Kasumi-1 (cell line): Measurements from ENCODE around the gene YBEY.

Experiments used
- DNase-seq, 2 experiments: peaks; one replicate each; lab custom pipeline; 2025; lab: John Stamatoyannopoulos, UW

YBEY gene

DNA sequence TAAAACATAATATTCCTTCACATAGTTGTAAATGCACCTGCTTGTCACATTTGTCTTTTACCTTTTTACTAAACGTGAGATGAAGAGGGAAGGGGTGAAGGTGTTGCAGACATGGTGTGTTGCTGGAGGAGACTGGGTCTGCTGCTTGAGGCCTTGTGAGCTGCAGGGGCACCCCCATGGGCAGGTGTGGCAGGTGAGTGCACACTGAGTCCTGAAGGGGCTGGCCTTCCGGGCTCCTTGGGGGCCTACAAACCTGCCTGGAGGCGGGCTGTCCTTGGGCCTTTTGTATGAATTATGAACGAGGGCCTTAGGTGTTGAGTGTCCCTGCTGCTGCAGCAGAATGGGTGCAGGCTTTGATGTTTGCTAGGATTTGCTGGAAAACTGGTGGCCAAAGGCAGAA lies 41.6 kb downstream of the YBEY start:
- DNase-seq, result no peak

DNA sequence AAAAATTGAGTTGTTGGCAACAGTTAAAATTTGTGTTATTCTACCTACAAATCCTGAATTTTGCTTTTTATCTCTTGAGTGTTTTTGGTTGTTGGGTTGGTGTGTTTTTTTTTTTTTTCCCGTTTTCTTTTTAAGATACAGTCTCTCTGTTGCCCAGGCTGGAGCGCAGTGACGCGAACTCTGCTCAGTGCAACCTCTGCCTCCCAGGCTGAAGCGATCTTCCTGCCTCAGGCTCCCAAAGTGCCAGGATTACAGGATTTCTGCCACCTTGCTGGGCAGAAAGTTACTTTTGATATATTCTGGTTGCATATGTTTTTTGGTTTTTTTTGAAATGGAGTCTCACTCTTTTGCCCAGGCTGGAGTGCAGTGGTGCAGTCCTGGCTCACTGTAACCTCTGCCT lies 42.0 kb downstream of the YBEY start:
- no peak for DNase-seq

DNA sequence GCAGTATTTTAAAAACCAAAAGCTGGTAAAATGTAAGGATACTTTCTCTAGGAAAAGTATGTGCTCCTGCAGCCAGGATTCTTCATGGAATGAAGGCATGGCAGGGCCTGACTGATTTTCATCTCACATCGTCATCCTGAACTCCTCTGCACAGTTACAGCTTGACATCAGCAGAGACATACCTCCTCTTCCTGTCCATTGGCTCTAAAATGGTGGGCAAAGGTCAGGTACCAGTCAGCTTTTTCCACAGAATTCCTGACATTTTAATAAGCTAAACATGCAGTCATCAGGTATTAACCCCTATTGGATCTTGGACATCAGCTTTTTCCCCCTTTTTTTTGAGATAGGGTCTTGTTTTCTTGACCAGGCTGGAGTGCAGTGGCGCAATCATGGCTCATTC lies 43.7 kb downstream of the YBEY start:
- DNase-seq, result no peak

DNA sequence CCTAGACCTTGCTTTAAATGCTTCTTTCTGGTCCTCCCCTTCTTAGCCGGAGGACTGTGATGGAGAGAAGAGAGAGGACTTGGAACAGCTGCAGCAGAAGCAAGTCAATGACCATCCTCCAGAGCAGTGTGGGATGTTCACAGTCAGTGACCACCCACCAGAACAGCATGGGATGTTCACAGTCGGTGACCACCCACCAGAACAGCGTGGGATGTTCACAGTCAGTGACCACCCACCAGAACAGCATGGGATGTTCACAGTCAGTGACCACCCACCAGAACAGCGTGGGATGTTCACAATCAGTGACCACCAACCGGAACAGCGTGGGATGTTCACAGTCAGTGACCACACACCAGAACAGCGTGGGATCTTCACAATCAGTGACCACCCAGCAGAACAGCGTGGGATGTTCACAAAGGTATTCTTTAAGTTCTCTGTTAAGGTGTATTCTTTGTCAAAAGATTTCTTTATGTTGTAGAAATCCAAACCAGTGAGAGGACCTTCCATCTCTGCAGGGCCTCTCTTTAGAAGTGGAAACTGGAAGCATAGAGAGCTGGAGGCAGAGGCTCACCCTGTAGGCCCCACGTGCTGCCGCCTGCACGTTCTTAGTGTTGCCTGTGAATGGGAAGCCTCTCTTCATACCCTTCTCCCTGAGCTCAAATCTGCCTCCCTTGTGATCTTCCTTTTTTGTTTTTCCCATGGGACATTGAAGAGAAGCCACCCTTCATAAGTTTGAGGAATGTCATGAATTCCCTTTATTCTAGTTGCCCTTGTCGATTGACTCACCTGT lies 48.4 kb downstream of the YBEY start:
- no peak for DNase-seq

- no peak for DNase-seq
Observed at GRCh38 chr21:46336603-46337002, 50.5 kb downstream of the YBEY start.

DNA sequence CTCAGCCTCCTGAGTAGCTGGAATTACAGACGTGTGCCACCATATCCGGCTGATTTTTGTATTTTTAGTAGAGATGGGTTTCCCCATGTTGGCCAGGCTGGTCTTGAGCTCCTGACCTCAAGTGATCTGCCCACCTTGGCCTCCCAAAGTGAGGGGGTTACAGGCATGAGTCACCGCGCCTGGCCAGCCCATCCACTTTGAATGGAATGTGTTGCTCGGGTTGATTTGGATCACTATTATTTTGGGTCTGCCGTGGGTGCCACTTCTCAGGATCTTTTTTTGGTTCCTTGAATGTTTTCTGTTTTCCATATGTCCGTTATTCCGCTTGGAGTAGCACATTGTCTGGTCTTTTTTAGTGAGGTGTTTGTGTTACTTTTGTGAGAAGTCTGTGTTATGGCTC lies 54.9 kb downstream of the YBEY start:
- DNase-seq, result no peak

DNA sequence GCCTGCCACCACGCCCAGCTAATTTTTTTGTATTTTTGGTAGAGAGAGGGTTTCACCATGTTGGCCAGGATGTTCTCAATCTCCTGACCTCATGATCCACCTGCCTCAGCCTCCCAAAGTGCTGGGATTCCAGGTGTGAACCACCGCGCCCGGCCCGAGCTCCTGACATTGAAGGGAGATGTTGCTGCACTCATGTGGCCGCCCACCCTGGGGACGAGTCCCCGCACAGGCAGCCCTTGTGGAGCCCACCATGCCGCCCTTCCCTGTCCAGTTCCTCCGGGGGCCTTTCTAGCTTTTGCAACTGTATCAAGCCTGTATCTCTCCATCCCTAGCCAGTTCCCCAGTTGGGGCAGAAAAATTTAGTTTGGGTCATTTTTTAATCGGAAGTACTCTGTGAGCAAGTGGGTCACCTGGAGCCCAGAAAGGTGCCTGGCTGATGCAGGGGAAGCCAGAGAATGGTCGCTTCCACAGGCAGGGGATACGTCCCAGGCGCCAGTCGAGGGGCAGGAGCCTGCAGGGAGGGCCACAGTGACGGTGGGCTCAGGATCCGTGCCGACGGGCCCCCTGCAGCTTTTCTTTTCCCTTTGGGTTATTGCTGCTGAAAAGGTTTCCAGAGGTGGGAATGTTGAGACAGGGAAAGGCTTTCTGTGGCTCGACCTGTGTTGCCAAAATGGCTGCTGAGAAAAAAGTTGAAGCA lies 58.2 kb downstream of the YBEY start:
- no peak for DNase-seq

- DNase-seq, result no peak
Observed at GRCh38 chr21:46345861-46346260, 59.7 kb downstream of the YBEY start.

DNA sequence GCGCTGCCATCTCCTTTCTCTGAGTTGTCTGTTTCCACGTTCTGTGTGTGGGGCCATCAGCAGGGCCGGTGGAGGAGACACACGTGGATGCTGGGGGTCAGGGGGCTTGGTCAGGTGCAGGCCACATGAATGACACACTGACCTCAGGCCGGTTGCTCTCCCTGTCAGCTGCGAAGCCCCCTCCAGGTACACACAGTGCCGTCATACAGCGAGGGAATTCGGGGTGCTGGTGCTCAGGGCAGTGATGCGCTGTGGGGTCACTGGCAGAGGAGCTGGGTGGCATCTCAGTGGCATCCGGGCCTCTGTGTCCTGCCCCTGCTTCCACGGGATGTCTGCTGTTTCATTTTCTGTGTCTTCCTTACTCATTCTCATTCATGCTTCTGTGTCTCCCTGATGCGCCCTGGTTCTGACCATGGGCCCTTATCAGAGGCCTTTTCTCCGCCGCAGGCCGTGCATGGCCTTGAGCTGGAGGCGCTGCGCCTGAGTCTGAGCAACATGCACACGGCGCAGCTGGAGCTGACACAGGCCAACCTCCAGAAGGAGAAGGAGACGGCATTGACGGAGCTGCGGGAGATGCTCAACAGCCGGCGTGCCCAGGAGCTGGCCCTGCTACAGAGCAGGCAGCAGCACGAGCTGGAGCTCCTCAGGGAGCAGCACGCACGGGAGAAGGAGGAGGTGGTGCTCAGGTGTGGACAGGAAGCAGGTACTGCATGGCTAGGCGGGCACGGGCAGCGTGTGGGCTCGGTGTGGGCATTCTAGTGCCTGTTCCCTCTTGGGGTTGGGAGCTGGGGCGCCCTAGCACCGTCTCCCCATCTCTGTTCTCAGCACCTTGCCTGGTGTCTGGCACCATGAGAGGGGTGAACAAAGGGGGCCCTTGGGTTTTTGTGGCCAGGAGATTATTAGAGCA lies 60.4 kb downstream of the YBEY start:
- no peak for DNase-seq

- DNase-seq, result no peak
Observed at GRCh38 chr21:46347203-46347550, 61.0 kb downstream of the YBEY start.
